ENCODE data around the gene MMP13.

The MMP13 gene

DNA sequence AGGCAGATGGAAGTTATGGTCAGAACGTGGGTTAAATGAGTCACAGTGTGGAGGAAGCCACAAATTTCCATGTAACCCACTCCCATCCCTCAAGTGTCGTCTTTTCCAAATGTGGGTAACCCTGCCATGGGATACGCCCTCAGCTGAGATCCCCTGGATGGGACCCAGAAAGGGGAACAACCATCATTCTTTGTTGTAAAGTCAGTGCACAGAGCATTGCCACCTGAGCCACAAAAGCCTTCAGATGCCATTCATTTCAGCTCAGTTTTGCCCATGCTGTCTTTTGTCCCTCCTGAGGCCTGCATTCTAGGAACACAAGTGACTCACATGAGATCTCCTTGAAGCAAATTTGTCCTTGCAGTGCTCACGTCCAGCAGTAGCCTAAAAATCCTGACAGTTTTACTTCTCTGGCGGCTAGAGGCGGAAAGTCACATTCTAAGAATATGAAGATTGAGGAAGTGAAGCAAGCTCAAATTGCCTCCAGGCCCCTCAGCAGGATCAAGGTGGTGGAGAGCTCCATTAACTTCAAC is 30.6 kb downstream of the MMP13 start:
- Histone ChIP-seq H3K27ac (no peak overlapping the region), H3K9me3 (ENCODE audit: control insufficient read depth, low read length) (no peaks in the 10 kb centered on the region), H3K27me3 (ENCODE audit: control insufficient read depth, insufficient read depth, low read length) (no peaks in the 10 kb centered on the region), H3K36me3 (ENCODE audit: control insufficient read depth, insufficient read depth, low read length) (no peaks in the 10 kb centered on the region), H3K4me2 (ENCODE audit: low read length) (no peak overlapping the region), H3K4me3 (ENCODE audit: low read depth, low read length) (no peak overlapping the region), H2AFZ (no peak overlapping the region), H3K79me2 (no peaks in the 10 kb centered on the region), H3K9ac (no peak overlapping the region), H3K4me1 (no peaks in the 10 kb centered on the region)
- TF ChIP-seq, protein P1, sequence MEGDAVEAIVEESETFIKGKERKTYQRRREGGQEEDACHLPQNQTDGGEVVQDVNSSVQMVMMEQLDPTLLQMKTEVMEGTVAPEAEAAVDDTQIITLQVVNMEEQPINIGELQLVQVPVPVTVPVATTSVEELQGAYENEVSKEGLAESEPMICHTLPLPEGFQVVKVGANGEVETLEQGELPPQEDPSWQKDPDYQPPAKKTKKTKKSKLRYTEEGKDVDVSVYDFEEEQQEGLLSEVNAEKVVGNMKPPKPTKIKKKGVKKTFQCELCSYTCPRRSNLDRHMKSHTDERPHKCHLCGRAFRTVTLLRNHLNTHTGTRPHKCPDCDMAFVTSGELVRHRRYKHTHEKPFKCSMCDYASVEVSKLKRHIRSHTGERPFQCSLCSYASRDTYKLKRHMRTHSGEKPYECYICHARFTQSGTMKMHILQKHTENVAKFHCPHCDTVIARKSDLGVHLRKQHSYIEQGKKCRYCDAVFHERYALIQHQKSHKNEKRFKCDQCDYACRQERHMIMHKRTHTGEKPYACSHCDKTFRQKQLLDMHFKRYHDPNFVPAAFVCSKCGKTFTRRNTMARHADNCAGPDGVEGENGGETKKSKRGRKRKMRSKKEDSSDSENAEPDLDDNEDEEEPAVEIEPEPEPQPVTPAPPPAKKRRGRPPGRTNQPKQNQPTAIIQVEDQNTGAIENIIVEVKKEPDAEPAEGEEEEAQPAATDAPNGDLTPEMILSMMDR (IDR thresholded peaks at IDR 0.05), result no peak

GRCh38 chr11:102921587-102922220 is 33.8 kb downstream of the MMP13 start:
- Histone ChIP-seq H3K9ac (no peak overlapping the region), H3K27me3 (ENCODE audit: control insufficient read depth, insufficient read depth, low read length) (no peaks in the 10 kb centered on the region), H3K27ac (no peak overlapping the region), H3K9me3 (ENCODE audit: control insufficient read depth, low read length) (no peaks in the 10 kb centered on the region), H3K4me2 (ENCODE audit: low read length) (no peak overlapping the region), H3K4me3 (ENCODE audit: low read depth, low read length) (no peak overlapping the region), H3K4me1 (no peaks in the 10 kb centered on the region), H3K36me3 (ENCODE audit: control insufficient read depth, insufficient read depth, low read length) (no peaks in the 10 kb centered on the region), H2AFZ (no peak overlapping the region), H3K79me2 (no peaks in the 10 kb centered on the region)
- TF ChIP-seq, protein P1 (IDR thresholded peaks at IDR 0.05), result no peak

DNA sequence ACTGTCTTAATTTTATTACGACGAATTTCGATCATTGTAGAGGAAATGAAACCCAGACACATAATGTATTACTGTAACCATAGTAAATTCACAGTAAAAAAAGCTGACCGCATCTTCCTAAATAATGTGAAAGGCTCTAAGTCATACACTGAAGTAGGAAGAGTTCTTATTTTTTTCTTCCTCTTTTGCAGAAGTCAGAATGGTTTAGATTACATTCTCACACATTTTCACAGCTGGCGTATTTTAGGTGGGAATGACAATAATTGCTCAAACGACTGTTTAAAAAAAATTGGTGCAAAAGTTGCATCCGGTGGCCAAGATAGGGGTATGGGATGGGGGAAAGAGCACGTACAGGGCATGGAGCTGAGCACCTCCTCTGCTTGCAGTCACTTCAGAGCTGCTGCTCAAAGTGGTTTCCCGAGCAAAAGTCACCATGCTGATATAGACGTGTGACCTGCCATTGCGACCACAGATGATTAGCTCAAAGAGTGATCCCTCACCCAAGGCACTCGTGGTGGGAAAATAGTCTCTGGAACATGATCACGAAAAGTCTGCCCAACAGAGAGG is 35.3 kb downstream of the MMP13 start:
- H3K4me3 ChIP-seq (ENCODE audit: low read depth, low read length), result no peak overlapping the region
- no peaks in the 10 kb centered on the region for H3K27me3 ChIP-seq (ENCODE audit: control insufficient read depth, insufficient read depth, low read length)
- no peaks in the 10 kb centered on the region for H3K36me3 ChIP-seq (ENCODE audit: control insufficient read depth, insufficient read depth, low read length)
- H3K9me3 ChIP-seq (ENCODE audit: control insufficient read depth, low read length), result no peaks in the 10 kb centered on the region
- H3K4me1 ChIP-seq, result no peaks in the 10 kb centered on the region
- no peak overlapping the region for H3K4me2 ChIP-seq (ENCODE audit: low read length)
- no peaks in the 10 kb centered on the region for H3K79me2 ChIP-seq
- no peak overlapping the region for H3K9ac ChIP-seq
- TF ChIP-seq, protein P1 (IDR thresholded peaks at IDR 0.05), result no peak
- no peak overlapping the region for H3K27ac ChIP-seq
- no peak overlapping the region for H2AFZ ChIP-seq

DNA sequence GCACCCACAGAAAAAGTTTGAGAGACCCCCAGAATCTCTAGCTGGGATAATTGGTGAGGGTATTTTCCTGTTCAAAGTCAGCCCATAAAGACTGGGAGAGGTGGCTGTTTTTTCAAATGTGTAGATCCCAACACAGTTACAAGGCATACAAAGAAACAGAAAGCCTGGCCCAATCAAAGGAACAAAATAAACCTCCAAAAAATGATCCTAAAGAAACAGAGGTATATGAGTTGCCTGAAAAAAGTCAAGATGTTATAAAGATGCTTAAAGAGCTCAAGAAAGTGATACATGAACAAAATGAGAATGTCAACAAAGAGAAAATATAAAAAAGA is 40.5 kb downstream of the MMP13 start:
- TF ChIP-seq, protein P1 (IDR thresholded peaks at IDR 0.05), result no peak
- no peak overlapping the region for H3K27ac ChIP-seq
- no peaks in the 10 kb centered on the region for H3K79me2 ChIP-seq
- no peaks in the 10 kb centered on the region for H3K27me3 ChIP-seq (ENCODE audit: control insufficient read depth, insufficient read depth, low read length)
- H3K4me3 ChIP-seq (ENCODE audit: low read depth, low read length), result no peak overlapping the region
- H3K9me3 ChIP-seq (ENCODE audit: control insufficient read depth, low read length), result no peaks in the 10 kb centered on the region
- H3K4me2 ChIP-seq (ENCODE audit: low read length), result no peak overlapping the region
- H3K9ac ChIP-seq, result no peak overlapping the region
- no peaks in the 10 kb centered on the region for H3K4me1 ChIP-seq
- H3K36me3 ChIP-seq (ENCODE audit: control insufficient read depth, insufficient read depth, low read length), result no peaks in the 10 kb centered on the region
- no peak overlapping the region for H2AFZ ChIP-seq

Data from parathyroid adenoma (tissue), 2 donors.